GM04503 (cell line): ENCODE data around the gene MLLT6.

ENCODE experiments used
- DNase-seq: peaks from one replicate; pipeline ENCODE4 v3.0.0-alpha.2; 2012; ENCODE audit warnings: low read depth

MLLT6 gene

GRCh38 chr17:38768417-38768816 lies 63.3 kb downstream of the MLLT6 start:
- DNase-seq = no peak

- no peak for DNase-seq
These were observed 68.2 kb downstream of the MLLT6 start for GRCh38 chr17:38773258-38773657.

- no peak for DNase-seq
These were observed 72.7 kb downstream of the MLLT6 start for GRCh38 chr17:38777641-38778250.
